CD4-positive, alpha-beta T cell (primary cell): ENCODE data around the gene CRTC1. TPM values are rescaled to one million over a fixed set of nuclear protein-coding genes. Genes with fewer than 3 reads are reported as not detected.

Source experiments
- ATAC-seq: fragments of 200-7000 bp; cut with Tn5 transposase; one replicate; pipeline ENCODE4 v1.10.0; 2022; ENCODE audit warnings: mild to moderate bottlenecking; ENCODE audit not compliant: poor library complexity
- CTCF ChIA-PET: fragments of 350-600 bp; sonication (Branson Sonifier 250); formaldehyde crosslinking; loops from one replicate; lab custom pipeline; 2021; ENCODE audit warnings: antibody characterized with exemption, inconsistent platforms; lab: Charles Lee
- POLR2A ChIA-PET: fragments of 350-600 bp; sonication (Branson Sonifier 250); formaldehyde crosslinking; loops from one replicate; lab custom pipeline; 2021; ENCODE audit warnings: antibody characterized with exemption, inconsistent platforms; lab: Charles Lee
- DNase-seq, 14 experiments: peaks; one replicate each; pipeline ENCODE4 v3.0.0-alpha.2; 2013 to 2020; ENCODE audit warnings: mixed read lengths in 2 of 14
- H3K27ac ChIP-seq, 2 donors: one replicate each; pipeline versions ENCODE4 v1.5.1 to v1.7.0; 2013; ENCODE audit warnings: low read length in 2 of 2, low read depth in 1 of 2, mild to moderate bottlenecking in 1 of 2
- H3K27me3 ChIP-seq, 2 experiments: 1 replicate in 1 of 2; 2 replicates in 1 of 2; pipeline versions ENCODE4 v1.6.1 to v1.7.0; 2013; ENCODE audit warnings: low read length in 2 of 2, control low read depth in 1 of 2, mild to moderate bottlenecking in 1 of 2, moderate library complexity in 1 of 2; ENCODE audit not compliant: insufficient read depth in 2 of 2, control insufficient read depth in 1 of 2
- H3K36me3 ChIP-seq: one replicate; pipeline ENCODE4 v1.6.1; 2013; ENCODE audit warnings: low read length, control low read depth; ENCODE audit not compliant: insufficient read depth
- H3K4me1 ChIP-seq: one replicate; pipeline ENCODE4 v1.6.1; 2013; ENCODE audit warnings: low read length, control low read depth; ENCODE audit not compliant: insufficient read depth
- H3K4me3 ChIP-seq: one replicate; pipeline ENCODE4 v1.5.1; 2013; ENCODE audit warnings: mild to moderate bottlenecking, low read length, moderate library complexity
- H3K9me3 ChIP-seq, 2 experiments: 1 replicate in 1 of 2; 2 replicates in 1 of 2; pipeline versions ENCODE4 v1.6.1 to v1.7.0; 2013; ENCODE audit warnings: low read length in 2 of 2, mild to moderate bottlenecking in 2 of 2, control low read depth in 1 of 2, moderate library complexity in 1 of 2; ENCODE audit not compliant: control insufficient read depth in 1 of 2, insufficient read depth in 1 of 2
- H3K27ac Mint-ChIP-seq: one replicate; pipeline ENCODE4 v1.8.0; 2020; ENCODE audit warnings: mixed read lengths
- H3K27me3 Mint-ChIP-seq: one replicate; pipeline ENCODE4 v1.8.0; 2021; ENCODE audit warnings: mixed read lengths
- H3K36me3 Mint-ChIP-seq: one replicate; pipeline ENCODE4 v1.8.0; 2021; ENCODE audit warnings: low read depth, mixed read lengths
- H3K4me1 Mint-ChIP-seq: one replicate; pipeline ENCODE4 v1.8.0; 2021; ENCODE audit warnings: low read depth, mixed read lengths
- H3K4me3 Mint-ChIP-seq: one replicate; pipeline ENCODE4 v1.8.0; 2020; ENCODE audit warnings: mild to moderate bottlenecking, mixed read lengths
- H3K9me3 Mint-ChIP-seq: one replicate; pipeline ENCODE4 v1.8.0; 2020; ENCODE audit warnings: mixed read lengths
- intact Hi-C, 2 experiments: fragments of 100-400 bp; cut with DNase I in 1 of 2; cut with micrococcal nuclease in 1 of 2; formaldehyde crosslinking; loops; one replicate each; pipeline versions ENCODE4 v1.15.1 to v1.9.0; 2023 to 2025; cut with DNase I, micrococcal nuclease
- total RNA-seq, 174 experiments: library from RNA in 2 of 174; stranded (reverse) in 2 of 174; gene quantifications; one replicate each; pipeline ENCODE4 v1.2.3 and lab custom pipeline; 2021 to 2026
- TF ChIP-seq, protein P1 (sequence below): fragments of 200-600 bp; IDR thresholded peaks from one replicate; pipeline ENCODE4 v1.8.0; 2022; ENCODE audit warnings: antibody characterized with exemption, mild to moderate bottlenecking

Gene CRTC1
- total RNA-seq, 2 experiments from 2014 or later: 11.8 to 12.2 TPM

GRCh38 chr19:18781047-18781600 is 97.6 kb downstream of the CRTC1 start:
- DNase-seq (no peak), ATAC-seq (no peak)
- H3K4me3 ChIP-seq: no peak overlapping the region
- H3K4me3 Mint-ChIP-seq: no peak overlapping the region
- no peaks in the 10 kb centered on the region for H3K36me3 ChIP-seq
- no peak overlapping the region for H3K27ac Mint-ChIP-seq
- no peaks in the 10 kb centered on the region for H3K36me3 Mint-ChIP-seq
- H3K27me3 ChIP-seq: peaks cover 6 to 9% of the 10 kb centered on the region in 2 experiments
- H3K4me1 Mint-ChIP-seq: peaks cover 10% of the 10 kb centered on the region
- no peak overlapping the region for H3K27ac ChIP-seq
- no peaks in the 10 kb centered on the region for H3K9me3 Mint-ChIP-seq
- ChIA-PET CTCF (no interaction called here), POLR2A (interaction anchor here (0.6 kb wide), 1 partner anchor 976 kb away, joined by 3 read pairs; no protein-coding TSS in a partner anchor)
- intact Hi-C loops: no loop called here
- peaks cover 0 to 14% of the 10 kb centered on the region in 2 experiments for H3K9me3 ChIP-seq
- H3K27me3 Mint-ChIP-seq: peaks cover 20% of the 10 kb centered on the region
- peaks cover 14% of the 10 kb centered on the region for H3K4me1 ChIP-seq
- TF ChIP-seq, protein P1, sequence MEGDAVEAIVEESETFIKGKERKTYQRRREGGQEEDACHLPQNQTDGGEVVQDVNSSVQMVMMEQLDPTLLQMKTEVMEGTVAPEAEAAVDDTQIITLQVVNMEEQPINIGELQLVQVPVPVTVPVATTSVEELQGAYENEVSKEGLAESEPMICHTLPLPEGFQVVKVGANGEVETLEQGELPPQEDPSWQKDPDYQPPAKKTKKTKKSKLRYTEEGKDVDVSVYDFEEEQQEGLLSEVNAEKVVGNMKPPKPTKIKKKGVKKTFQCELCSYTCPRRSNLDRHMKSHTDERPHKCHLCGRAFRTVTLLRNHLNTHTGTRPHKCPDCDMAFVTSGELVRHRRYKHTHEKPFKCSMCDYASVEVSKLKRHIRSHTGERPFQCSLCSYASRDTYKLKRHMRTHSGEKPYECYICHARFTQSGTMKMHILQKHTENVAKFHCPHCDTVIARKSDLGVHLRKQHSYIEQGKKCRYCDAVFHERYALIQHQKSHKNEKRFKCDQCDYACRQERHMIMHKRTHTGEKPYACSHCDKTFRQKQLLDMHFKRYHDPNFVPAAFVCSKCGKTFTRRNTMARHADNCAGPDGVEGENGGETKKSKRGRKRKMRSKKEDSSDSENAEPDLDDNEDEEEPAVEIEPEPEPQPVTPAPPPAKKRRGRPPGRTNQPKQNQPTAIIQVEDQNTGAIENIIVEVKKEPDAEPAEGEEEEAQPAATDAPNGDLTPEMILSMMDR: no peak

DNA sequence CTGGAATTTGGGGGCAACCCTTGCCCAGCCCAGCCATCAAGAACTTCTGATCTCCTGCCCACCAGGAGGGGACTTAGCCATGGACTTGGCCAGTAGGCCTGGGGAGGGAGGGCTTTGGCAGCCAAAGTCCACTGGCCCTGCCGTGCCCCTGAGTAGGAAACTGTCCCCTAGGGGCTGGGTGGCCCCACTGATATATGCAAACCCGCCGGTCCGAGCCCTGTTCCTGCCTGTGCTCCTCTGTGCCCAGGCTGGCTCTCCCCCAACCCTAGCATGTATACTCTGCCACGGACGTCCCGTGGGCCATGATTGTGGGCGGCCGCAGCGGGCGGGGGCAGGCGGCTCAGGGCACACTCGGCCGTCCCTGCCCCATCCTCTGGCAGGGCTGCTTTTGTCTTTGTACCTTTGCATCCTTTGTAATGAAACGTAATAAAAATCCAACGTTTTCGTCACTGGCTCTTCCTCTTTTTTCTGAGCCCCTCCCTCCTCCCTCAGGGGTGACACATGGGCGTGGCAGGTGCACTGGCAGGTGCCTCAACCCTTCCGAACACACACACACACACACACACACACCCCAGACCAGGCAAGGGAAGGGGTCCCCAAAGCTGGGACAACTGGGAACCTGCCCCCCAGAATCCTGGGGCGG is 98.5 kb downstream of the CRTC1 start:
- Mint-ChIP-seq H3K4me3 (no peak overlapping the region), H3K36me3 (no peaks in the 10 kb centered on the region), H3K9me3 (no peaks in the 10 kb centered on the region), H3K27ac (no peak overlapping the region), H3K27me3 (peaks cover 29% of the 10 kb centered on the region), H3K4me1 (peaks cover 14% of the 10 kb centered on the region)
- Histone ChIP-seq H3K27me3 (peaks cover 10 to 17% of the 10 kb centered on the region in 2 experiments), H3K4me3 (no peak overlapping the region), H3K4me1 (peaks cover 15% of the 10 kb centered on the region), H3K36me3 (no peaks in the 10 kb centered on the region), H3K9me3 (peaks cover 0 to 18% of the 10 kb centered on the region in 2 experiments), H3K27ac (no peak overlapping the region)
- TF ChIP-seq, protein P1: no peak
- ChIA-PET CTCF (no interaction called here), POLR2A (no interaction called here)
- no peak for ATAC-seq
- no peak for DNase-seq
- intact Hi-C loops: no loop called here

GRCh38 chr19:18782559-18783225 is 99.2 kb downstream of the CRTC1 start:
- Mint-ChIP-seq H3K36me3 (no peaks in the 10 kb centered on the region), H3K27me3 (peaks cover 36% of the 10 kb centered on the region), H3K4me1 (peaks cover 14% of the 10 kb centered on the region), H3K27ac (no peak overlapping the region), H3K4me3 (no peak overlapping the region), H3K9me3 (no peaks in the 10 kb centered on the region)
- peaks cover 16 to 24% of the 10 kb centered on the region in 2 experiments for H3K27me3 ChIP-seq
- intact Hi-C loops: no loop called here
- no peak overlapping the region for H3K27ac ChIP-seq
- no peak for ATAC-seq
- TF ChIP-seq, protein P1: no peak
- peaks cover 19% of the 10 kb centered on the region for H3K4me1 ChIP-seq
- POLR2A ChIA-PET: no interaction called here
- no peaks in the 10 kb centered on the region for H3K36me3 ChIP-seq
- peaks cover 0 to 25% of the 10 kb centered on the region in 2 experiments for H3K9me3 ChIP-seq
- H3K4me3 ChIP-seq: no peak overlapping the region
- DNase-seq: no peak
- CTCF ChIA-PET: no interaction called here
